ENCODE measurements around the gene C10orf120. TPM values are rescaled to one million over a fixed set of nuclear protein-coding genes. Genes with fewer than 3 reads are reported as not detected.

The C10orf120 gene
- total RNA-seq, 1 donor from 2014 or later: not detected

DNA sequence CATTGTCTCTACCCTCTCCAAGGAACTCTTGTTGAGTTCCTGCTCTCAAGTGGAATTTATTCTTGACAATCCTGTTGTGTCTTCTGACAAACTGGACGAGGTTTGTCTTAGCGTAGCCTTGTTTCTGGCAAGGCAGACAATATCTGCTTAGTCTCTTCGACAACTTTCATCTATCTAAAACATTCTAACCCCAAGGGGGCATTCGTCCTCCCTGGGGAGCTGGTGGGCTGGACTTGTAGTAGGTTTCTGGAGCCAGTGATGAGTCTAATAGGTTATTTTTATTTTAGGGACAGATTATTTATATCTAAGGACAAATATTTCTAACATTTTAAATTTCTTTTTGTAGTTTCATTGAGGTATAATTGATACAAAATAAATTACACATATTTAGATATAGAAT lies 7.3 kb upstream of the C10orf120 start:
- intact Hi-C loops (cut with DNase I): no loop called here
- DNase-seq (ENCODE audit: low spot score): no peak

GRCh38 chr10:122706467-122706866 lies 6.8 kb upstream of the C10orf120 start:
- intact Hi-C loops (cut with DNase I): no loop called here
- DNase-seq (ENCODE audit: low spot score): no peak

GRCh38 chr10:122703483-122704448 lies 4.1 kb upstream of the C10orf120 start:
- intact Hi-C loops (cut with DNase I): loop anchor here (1.0 to 5.0 kb wide), 3 partner anchors 55 to 406 kb away; no protein-coding TSS in a partner anchor
- DNase-seq (ENCODE audit: low spot score): no peak

GRCh38 chr10:122702275-122702674 lies 2.6 kb upstream of the C10orf120 start:
- intact Hi-C loops (cut with DNase I): loop anchor here (5.0 kb wide), 2 partner anchors 135 to 405 kb away; no protein-coding TSS in a partner anchor

DNA sequence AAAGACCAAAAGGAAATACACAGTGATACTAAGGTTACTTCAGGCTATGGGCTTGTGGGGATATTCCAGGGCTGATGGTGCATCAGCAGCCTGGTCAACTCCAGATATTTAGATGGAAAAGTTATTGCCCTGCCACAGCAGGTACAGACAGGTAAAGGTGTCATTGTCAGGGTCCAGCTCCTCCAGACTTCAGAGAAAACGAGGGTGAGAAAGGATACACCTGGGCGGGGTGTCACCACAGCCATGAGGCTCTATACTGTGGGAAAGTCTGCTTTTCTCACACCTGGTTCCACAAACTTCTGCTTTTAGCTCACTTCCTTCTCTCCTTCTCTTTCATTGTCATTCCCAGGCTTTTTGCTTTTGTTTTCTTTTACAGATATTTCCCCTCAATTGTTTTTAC lies 2.0 kb upstream of the C10orf120 start:
- DNase-seq (ENCODE audit: low spot score): no peak

More at GRCh38 chr10:122702275-122702674, 2.6 kb upstream of the C10orf120 start:
- DNase-seq (ENCODE audit: low spot score): no peak

DNA sequence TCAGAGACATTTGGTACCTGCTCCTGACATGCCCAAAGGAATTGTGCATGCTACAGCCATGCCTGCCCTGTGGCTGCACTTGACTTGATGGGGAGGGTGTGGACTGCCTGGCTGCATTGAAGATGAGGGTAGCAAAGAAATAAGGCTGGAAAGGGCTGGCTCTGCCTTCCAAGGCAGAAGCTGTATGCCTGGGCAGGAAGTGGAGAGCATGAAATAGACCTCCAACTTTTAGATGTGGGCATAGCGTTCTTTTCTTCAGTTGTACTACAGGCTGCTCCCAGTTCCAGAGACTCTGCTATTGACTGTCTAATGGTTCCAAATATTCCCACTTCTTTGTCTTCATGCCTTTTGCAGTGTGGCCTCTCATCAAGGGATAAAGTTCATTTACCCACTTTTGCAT lies 3.0 kb downstream of the C10orf120 start:
- DNase-seq (ENCODE audit: low spot score): no peak
- intact Hi-C loops (cut with DNase I): no loop called here

More for the DNA sequence above, 2.0 kb upstream of the C10orf120 start:
- intact Hi-C loops (cut with DNase I): loop anchor here (5.0 kb wide), 2 partner anchors 134 to 404 kb away; no protein-coding TSS in a partner anchor

DNA sequence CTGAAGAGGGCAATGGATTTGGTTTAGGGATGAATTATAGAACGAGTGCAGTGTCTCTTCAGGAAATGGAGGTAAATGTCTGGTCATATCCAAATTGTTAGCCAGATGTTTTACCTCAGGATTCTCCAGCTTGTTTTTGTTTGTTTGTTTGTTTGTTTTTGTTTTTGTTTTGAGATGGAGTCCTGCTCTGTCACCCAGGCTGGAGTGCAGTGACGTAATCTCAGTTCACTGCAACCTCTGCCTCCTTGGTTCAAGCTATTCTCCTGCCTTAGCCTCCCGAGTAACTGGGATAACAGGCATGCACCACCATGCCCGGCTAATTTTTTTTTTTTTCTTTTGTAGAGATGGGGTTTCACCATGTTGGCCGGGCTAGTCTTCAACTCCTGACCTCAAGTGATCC lies 6.9 kb downstream of the C10orf120 start:
- intact Hi-C loops (cut with DNase I): no loop called here
- no peak for DNase-seq (ENCODE audit: low spot score)

- DNase-seq (ENCODE audit: low spot score): no peak
- intact Hi-C loops (cut with DNase I): loop anchor here (5.0 kb wide), 1 partner anchor 42 kb away; no protein-coding TSS in a partner anchor
Measured at GRCh38 chr10:122689146-122689820, 10.4 kb downstream of the C10orf120 start.

- no peak for DNase-seq (ENCODE audit: low spot score)
- intact Hi-C loops (cut with DNase I): loop anchor here (5.0 kb wide), 1 partner anchor 41 kb away; no protein-coding TSS in a partner anchor
Measured at GRCh38 chr10:122688293-122688989, 11.2 kb downstream of the C10orf120 start.

DNA sequence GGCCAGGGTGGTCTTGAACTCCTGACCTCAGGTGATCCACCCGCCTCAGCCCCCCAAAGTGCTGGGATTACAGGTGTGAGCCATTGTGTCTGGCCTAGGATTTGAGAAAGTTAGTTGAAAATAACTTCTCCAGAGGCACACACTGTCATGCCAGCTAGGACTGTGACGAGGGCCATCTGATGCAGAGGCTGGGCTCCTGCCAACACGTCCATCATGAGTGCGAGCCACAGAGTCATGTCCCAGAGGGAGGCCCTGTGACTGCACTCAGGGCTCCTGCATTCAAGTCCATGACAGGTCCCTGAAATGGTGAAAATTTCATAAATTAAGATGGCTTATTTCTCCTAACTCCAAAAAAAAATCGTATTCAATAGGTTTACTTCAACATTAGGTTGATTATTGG lies 17.1 kb downstream of the C10orf120 start:
- intact Hi-C loops (cut with DNase I): no loop called here
- no peak for DNase-seq (ENCODE audit: low spot score)

DNA sequence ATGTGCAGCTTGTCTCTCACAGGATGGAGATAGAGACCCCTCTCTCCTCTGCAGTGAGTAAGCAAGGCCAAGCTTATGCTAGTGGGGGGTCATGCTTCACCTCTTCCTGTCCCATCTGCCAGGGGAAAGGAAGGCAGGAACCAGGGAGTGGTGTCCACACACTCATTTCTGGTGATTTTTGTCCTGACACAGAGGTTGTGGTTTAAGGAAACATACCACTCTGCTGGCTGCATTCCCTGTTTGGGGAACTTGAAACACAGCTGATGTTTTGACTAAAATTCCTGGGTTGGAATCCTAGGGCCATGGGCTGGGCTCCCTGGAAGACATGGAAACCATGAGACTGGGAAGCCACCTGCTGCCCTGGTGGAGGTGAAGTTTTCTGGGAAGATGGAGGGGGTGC lies 21.4 kb downstream of the C10orf120 start:
- intact Hi-C loops (cut with DNase I): no loop called here
- no peak for DNase-seq (ENCODE audit: low spot score)

DNA sequence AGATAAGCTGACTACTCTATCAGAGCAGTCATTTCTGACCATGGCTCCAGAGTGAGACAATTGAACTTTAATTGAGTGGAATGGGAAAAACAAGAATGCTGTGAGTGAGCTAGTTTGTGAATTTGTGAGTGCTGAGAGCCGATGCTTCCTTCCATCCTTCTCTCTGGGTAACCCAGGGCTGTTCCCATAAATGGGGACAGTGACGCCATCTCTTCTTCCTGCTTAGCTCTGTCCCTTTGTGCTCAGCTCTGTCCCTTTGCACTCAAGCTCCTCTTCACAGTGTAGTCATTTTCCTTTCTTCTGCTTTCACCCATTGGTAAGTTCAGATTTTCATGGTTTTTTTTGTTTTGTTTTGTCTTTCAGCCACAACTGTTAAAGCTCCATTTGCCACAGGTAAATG lies 24.4 kb downstream of the C10orf120 start:
- DNase-seq (ENCODE audit: low spot score): no peak
- intact Hi-C loops (cut with DNase I): no loop called here

DNA sequence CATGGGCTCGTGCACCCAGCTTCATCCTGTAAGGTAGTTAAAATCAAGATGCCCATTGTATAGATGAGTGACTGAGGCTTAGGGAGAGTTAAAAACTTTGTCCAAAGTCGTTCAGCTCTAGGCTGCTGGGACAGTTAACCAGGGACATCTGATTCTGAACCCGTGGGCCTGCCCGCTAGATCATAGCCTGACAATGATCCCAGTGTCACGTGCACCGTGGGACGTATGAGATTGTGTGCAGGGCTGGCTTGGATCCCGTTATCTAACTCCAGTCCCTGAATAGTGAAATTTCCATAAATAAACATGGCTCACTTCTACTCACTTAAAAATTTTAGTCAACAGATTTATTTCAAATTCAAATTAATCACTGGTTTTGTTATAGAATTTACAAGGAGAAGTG lies 24.9 kb downstream of the C10orf120 start:
- no peak for DNase-seq (ENCODE audit: low spot score)
- intact Hi-C loops (cut with DNase I): no loop called here

DNA sequence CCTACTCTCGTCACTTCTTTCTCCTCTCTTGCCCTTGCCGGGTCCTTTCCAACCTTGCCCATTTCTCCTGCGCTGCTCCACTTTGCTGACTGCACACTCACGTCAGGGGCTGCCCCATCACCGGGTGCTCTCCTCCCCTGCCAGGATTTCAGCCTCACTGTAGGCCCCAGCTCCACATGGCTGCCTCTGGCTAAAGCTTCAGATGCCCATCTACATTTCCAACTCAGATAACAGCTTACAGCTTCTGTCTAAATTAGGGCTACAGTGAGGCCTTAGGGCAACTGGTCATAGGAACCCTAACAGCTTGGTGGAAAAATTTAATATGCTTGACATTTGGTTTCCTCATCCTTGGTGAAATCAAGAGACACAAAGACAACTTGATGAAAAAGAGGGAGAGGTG lies 25.9 kb downstream of the C10orf120 start:
- intact Hi-C loops (cut with DNase I): no loop called here
- no peak for DNase-seq (ENCODE audit: low spot score)

GRCh38 chr10:122673269-122673668 lies 26.4 kb downstream of the C10orf120 start:
- DNase-seq (ENCODE audit: low spot score): no peak
- intact Hi-C loops (cut with DNase I): no loop called here

DNA sequence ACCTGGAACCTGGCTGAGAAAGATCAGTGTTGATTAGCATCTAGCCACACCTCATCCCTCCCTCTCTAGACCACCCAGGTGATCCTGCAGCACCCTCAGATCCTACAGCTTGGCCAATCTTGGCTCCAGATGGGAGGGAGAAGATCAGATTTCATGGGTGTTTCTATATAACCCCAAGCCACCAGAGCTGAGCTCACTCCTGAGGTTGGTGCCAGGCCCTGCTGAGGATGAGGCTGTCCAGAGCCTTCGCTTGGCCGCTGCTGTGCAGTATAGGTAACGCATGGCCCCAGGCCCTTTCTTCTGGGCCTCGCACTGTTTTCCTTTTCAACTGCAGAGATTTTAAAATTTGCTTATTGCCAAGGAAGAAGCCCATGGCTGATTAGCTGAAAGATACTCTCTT lies 27.0 kb downstream of the C10orf120 start:
- intact Hi-C loops (cut with DNase I): no loop called here
- DNase-seq (ENCODE audit: low spot score): no peak

GRCh38 chr10:122671355-122671754 lies 28.3 kb downstream of the C10orf120 start:
- DNase-seq (ENCODE audit: low spot score): no peak
- intact Hi-C loops (cut with DNase I): no loop called here

GRCh38 chr10:122669842-122670241 lies 29.8 kb downstream of the C10orf120 start:
- intact Hi-C loops (cut with DNase I): no loop called here
- no peak for DNase-seq (ENCODE audit: low spot score)

GRCh38 chr10:122669045-122669444 lies 30.6 kb downstream of the C10orf120 start:
- intact Hi-C loops (cut with DNase I): no loop called here
- DNase-seq (ENCODE audit: low spot score): no peak

DNA sequence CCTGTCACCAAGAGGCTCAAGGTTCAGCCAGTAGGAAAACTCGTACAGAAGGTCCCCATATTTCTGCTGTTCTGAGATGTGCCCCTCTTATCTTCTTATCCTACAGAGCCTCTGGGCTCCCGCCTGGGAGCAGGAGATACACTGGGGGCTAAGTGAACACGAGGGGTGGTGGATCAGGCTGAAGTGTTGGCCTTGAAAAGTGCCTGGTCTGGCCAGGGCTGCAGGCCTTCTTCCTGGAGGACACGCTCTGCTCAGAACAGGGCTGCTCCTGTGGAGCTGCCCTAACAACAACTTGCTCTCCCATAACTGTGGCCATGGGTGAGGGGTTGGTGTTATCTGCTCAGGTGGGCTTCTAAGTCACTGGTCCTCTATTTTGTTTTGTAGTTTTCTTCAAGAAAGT lies 33.7 kb downstream of the C10orf120 start:
- no peak for DNase-seq (ENCODE audit: low spot score)
- intact Hi-C loops (cut with DNase I): no loop called here
